Measurements from ENCODE around the gene PTS. TPM values are rescaled to one million over a fixed set of nuclear protein-coding genes. Genes with fewer than 3 reads are reported as not detected.

PTS gene
- polyA plus RNA-seq, 2 of the 4 experiments (the other 2 are of a cell fraction), result 33.9 to 48.5 TPM

DNA sequence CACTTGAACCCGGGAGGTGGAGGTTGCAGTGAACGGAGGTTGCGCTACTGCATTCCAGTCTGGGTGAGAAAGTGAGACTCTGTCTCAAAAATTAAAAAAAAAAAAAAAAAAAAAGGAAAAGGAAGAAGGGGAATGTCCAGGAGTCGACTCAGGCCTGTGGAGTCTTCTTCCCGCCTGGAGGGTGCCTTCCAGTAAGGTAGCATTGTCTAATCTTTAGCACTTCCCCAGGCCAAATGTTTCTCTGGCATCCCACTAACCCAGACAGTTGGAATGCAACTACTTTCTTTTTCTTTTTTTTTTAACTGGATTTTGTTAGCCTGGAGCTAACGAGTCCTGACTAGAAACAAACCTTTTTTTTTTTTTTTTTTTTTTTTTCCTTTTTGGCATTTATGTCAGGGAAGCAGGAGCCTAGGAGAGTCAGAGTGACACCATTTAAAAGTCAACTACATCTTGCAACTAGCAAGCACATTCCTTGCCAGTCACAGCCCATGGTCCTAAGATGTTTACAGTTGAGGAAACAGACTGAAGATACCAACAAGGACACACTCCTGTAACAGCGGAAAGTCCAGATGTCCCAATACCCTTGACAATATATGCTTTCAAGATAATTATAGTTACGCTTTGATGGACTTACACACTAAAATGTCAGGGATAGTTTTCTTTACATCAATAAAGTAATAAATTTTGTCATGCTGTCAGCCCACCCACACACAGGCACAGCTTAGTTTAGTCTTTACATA, 23.8 kb downstream of the PTS start:
- WGBS (ENCODE audit: missing lambda C conversion rate), result 82% methylated on average over 8 of the region's 8 CpGs
- ChIA-PET POLR2A (interaction anchor here (0.6 kb wide), 1 partner anchor 24 kb away, joined by 3 read pairs; no protein-coding TSS in a partner anchor), CTCF (interaction anchor here (0.6 kb wide), 1 partner anchor 82 kb away, joined by 3 read pairs; no protein-coding TSS in a partner anchor)
- no peak for FAIRE-seq
- Histone ChIP-seq H3K9me3 (no peaks in the 10 kb centered on the region), H3K4me3 (no peak overlapping the region), H3K4me1 (peaks cover 7% of the 10 kb centered on the region; the same call in 2 of the 3 replicates), H3K27ac (no peak overlapping the region), H3K4me2 (no peak overlapping the region)
- TF ChIP-seq, protein P1, sequence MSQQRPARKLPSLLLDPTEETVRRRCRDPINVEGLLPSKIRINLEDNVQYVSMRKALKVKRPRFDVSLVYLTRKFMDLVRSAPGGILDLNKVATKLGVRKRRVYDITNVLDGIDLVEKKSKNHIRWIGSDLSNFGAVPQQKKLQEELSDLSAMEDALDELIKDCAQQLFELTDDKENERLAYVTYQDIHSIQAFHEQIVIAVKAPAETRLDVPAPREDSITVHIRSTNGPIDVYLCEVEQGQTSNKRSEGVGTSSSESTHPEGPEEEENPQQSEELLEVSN (IDR thresholded peaks at IDR 0.05; ENCODE audit: borderline replicate concordance, low read depth), result no peak
- TF ChIP-seq POLR2A (IDR thresholded peaks at IDR 0.05; ENCODE audit: low read length) (no peak), ZSCAN20 (CRISPR knock-in tag; IDR thresholded peaks at IDR 0.05) (no peak), NFE2L2 (conservative IDR thresholded peaks at IDR 0.05; ENCODE audit: low read length) (no peak), RARB (CRISPR knock-in tag; IDR thresholded peaks at IDR 0.05) (no peak), EP300 (IDR thresholded peaks at IDR 0.05) (no peak), FOSB (CRISPR knock-in tag; IDR thresholded peaks at IDR 0.05) (no peak), SREBF2 (IDR thresholded peaks at IDR 0.05) (no peak), CHD4 (IDR thresholded peaks at IDR 0.05; ENCODE audit: borderline replicate concordance) (no peak), RAD21 (conservative IDR thresholded peaks at IDR 0.05 in 1 of 2, IDR thresholded peaks at IDR 0.05 in 1 of 2) (no peak), MYC (IDR thresholded peaks at IDR 0.05; ENCODE audit: borderline replicate concordance, low read length) (no peak), KDM1A (IDR thresholded peaks at IDR 0.05; ENCODE audit: low read depth) (no peak), FOSL2 (IDR thresholded peaks at IDR 0.05) (no peak), FOSL2 (CRISPR knock-in tag; IDR thresholded peaks at IDR 0.05) (no peak), RCOR1 (IDR thresholded peaks at IDR 0.05; ENCODE audit: low read depth, low read length) (no peak)
- TF ChIP-seq, protein P2, sequence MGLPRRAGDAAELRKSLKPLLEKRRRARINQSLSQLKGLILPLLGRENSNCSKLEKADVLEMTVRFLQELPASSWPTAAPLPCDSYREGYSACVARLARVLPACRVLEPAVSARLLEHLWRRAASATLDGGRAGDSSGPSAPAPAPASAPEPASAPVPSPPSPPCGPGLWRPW (IDR thresholded peaks at IDR 0.05), result no peak
- TF ChIP-seq, protein P3, sequence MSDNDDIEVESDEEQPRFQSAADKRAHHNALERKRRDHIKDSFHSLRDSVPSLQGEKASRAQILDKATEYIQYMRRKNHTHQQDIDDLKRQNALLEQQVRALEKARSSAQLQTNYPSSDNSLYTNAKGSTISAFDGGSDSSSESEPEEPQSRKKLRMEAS (IDR thresholded peaks at IDR 0.05), result no peak
- TF ChIP-seq, protein P4, sequence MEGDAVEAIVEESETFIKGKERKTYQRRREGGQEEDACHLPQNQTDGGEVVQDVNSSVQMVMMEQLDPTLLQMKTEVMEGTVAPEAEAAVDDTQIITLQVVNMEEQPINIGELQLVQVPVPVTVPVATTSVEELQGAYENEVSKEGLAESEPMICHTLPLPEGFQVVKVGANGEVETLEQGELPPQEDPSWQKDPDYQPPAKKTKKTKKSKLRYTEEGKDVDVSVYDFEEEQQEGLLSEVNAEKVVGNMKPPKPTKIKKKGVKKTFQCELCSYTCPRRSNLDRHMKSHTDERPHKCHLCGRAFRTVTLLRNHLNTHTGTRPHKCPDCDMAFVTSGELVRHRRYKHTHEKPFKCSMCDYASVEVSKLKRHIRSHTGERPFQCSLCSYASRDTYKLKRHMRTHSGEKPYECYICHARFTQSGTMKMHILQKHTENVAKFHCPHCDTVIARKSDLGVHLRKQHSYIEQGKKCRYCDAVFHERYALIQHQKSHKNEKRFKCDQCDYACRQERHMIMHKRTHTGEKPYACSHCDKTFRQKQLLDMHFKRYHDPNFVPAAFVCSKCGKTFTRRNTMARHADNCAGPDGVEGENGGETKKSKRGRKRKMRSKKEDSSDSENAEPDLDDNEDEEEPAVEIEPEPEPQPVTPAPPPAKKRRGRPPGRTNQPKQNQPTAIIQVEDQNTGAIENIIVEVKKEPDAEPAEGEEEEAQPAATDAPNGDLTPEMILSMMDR (IDR thresholded peaks at IDR 0.05), result no peak
- TF ChIP-seq, protein P5, sequence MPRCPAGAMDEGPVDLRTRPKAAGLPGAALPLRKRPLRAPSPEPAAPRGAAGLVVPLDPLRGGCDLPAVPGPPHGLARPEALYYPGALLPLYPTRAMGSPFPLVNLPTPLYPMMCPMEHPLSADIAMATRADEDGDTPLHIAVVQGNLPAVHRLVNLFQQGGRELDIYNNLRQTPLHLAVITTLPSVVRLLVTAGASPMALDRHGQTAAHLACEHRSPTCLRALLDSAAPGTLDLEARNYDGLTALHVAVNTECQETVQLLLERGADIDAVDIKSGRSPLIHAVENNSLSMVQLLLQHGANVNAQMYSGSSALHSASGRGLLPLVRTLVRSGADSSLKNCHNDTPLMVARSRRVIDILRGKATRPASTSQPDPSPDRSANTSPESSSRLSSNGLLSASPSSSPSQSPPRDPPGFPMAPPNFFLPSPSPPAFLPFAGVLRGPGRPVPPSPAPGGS (IDR thresholded peaks at IDR 0.05), result no peak
- TF ChIP-seq, protein P6, sequence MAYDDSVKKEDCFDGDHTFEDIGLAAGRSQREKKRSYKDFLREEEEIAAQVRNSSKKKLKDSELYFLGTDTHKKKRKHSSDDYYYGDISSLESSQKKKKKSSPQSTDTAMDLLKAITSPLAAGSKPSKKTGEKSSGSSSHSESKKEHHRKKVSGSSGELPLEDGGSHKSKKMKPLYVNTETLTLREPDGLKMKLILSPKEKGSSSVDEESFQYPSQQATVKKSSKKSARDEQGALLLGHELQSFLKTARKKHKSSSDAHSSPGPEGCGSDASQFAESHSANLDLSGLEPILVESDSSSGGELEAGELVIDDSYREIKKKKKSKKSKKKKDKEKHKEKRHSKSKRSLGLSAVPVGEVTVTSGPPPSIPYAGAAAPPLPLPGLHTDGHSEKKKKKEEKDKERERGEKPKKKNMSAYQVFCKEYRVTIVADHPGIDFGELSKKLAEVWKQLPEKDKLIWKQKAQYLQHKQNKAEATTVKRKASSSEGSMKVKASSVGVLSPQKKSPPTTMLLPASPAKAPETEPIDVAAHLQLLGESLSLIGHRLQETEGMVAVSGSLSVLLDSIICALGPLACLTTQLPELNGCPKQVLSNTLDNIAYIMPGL (CRISPR knock-in tag; IDR thresholded peaks at IDR 0.05; ENCODE audit: borderline replicate concordance), result no peak
- ATAC-seq, result no peak
- DNase-seq (ENCODE audit: low read depth in 1 of 2, low spot score in 1 of 2), result no peak

Measured in A549 (cell line).